Stomach (tissue), 9 donors: ENCODE results near the gene NPHP4. TPM values are rescaled to one million over a fixed set of nuclear protein-coding genes. Genes with fewer than 3 reads are reported as not detected.

Source experiments
- DNase-seq, 2 donors: peaks; one replicate each; pipeline versions ENCODE4 v3.0.0 to v3.0.0-alpha.2; 2013 to 2019
- H3K27ac ChIP-seq, 5 donors: fragments of 200-600 bp in 4 of 5; sonication (generic) in 4 of 5; one replicate each; pipeline ENCODE4 v1.5.1; 2013 to 2019; ENCODE audit warnings: mild to moderate bottlenecking in 1 of 5, moderate library complexity in 1 of 5
- H3K27me3 ChIP-seq, 3 donors: fragments of 200-600 bp; sonication (generic); one replicate each; pipeline ENCODE4 v1.5.1; 2017 to 2019; ENCODE audit warnings: mixed run types in 1 of 3
- H3K36me3 ChIP-seq, 4 donors: fragments of 200-600 bp; sonication (generic); 1 replicate in 3 of 4; 2 replicates in 1 of 4; pipeline ENCODE4 v1.5.1; 2016 to 2019
- H3K4me1 ChIP-seq, 4 donors: fragments of 200-600 bp; sonication (generic); one replicate each; pipeline ENCODE4 v1.5.1; 2016 to 2019
- H3K4me3 ChIP-seq, 4 donors: fragments of 200-600 bp; sonication (generic) in 3 of 4; one replicate each; pipeline ENCODE4 v1.5.1; 2016 to 2019; ENCODE audit warnings: mild to moderate bottlenecking in 1 of 4
- H3K9me3 ChIP-seq, 4 donors: fragments of 200-600 bp; sonication (generic); one replicate each; pipeline ENCODE4 v1.5.1; 2016 to 2019
- CTCF ChIP-seq, 7 experiments: fragments of 450-650 bp in 4 of 7; fragments of 200-600 bp in 3 of 7; sonication (generic) in 3 of 7; IDR thresholded peaks; one replicate each; pipeline ENCODE4 v1.5.1; 2016 to 2019; ENCODE audit warnings: antibody characterized with exemption in 7 of 7, control low read depth in 2 of 7, mild to moderate bottlenecking in 1 of 7
- EP300 ChIP-seq: sonication (generic); formaldehyde crosslinking; IDR thresholded peaks from one replicate; pipeline ENCODE4 v1.6.1; 2017; ENCODE audit warnings: antibody characterized with exemption
- POLR2A ChIP-seq, 4 donors: fragments of 450-650 bp; IDR thresholded peaks; one replicate each; pipeline ENCODE4 v1.6.1; 2016; ENCODE audit warnings: antibody characterized with exemption in 4 of 4, control low read depth in 2 of 4, mild to moderate bottlenecking in 1 of 4, moderate library complexity in 1 of 4
- POLR2AphosphoS5 ChIP-seq, 3 donors: sonication (generic); formaldehyde crosslinking; IDR thresholded peaks; one replicate each; pipeline ENCODE4 v1.6.1; 2016; ENCODE audit warnings: antibody characterized with exemption in 3 of 3
- WGBS, 5 donors: extraction: QIAGEN DNeasy Blood & Tissue Kit in 3 of 5; methylation state at CpG; one replicate each; pipeline versions ENCODE4 v1.1.5 to v1.1.7; 2013 to 2018; 5-methylcytosine and 5-hydroxymethylcytosine counted together
- intact Hi-C: fragments of 100-400 bp; cut with DNase I; formaldehyde crosslinking; loops from one replicate; pipeline ENCODE4 v1.15.1; 2023; ENCODE audit warnings: low total_unique reads
- polyA plus RNA-seq, 3 donors: library from polyadenylated mRNA; stranded (reverse); fragments of 200-250 nt; gene quantifications; one replicate each; pipeline ENCODE4 v1.2.3, GENCODE V29; 2013
- total RNA-seq, 5 donors: library from RNA; depleted of rRNA; stranded (reverse); fragments of >200 nt; gene quantifications; one replicate each; pipeline versions ENCODE4 v1.1.0 to v1.2.3, GENCODE V29; 2014 to 2016
- donor health status: healthy with polysubstance abuse.
- donor health status: Bipolar disorder and iron deficiency.
- donor health status: healthy.

Gene NPHP4
- total and polyA plus RNA-seq, 8 donors, result 1.9 to 29.7 (median 7.3) TPM

- no peaks in the 10 kb centered on the region for H3K9me3 ChIP-seq
- no peak for DNase-seq
- TF ChIP-seq POLR2A (IDR thresholded peaks at IDR 0.05) (no peak), POLR2AphosphoS5 (IDR thresholded peaks at IDR 0.05) (no peak), EP300 (no peak), CTCF (IDR thresholded peaks at IDR 0.05) (no peak)
- H3K36me3 ChIP-seq, result peaks cover 0 to 1% (median 0%) of the 10 kb centered on the region in 4 donors
- H3K4me3 ChIP-seq, result no peak overlapping the region
- H3K27ac ChIP-seq, result no peak overlapping the region
- peaks cover 0 to 10% (median 3%) of the 10 kb centered on the region in 4 donors for H3K4me1 ChIP-seq
- 63 to 70% (median 64%) methylated on average over 14 to 15 of the region's 15 CpGs for WGBS, 5 donors
- H3K27me3 ChIP-seq, result peaks cover 0 to 45% (median 0%) of the 10 kb centered on the region in 3 donors
- intact Hi-C loops, result no loop called here
These were observed 43.1 kb upstream of the NPHP4 start for GRCh38 chr1:6035303-6035702.

DNA sequence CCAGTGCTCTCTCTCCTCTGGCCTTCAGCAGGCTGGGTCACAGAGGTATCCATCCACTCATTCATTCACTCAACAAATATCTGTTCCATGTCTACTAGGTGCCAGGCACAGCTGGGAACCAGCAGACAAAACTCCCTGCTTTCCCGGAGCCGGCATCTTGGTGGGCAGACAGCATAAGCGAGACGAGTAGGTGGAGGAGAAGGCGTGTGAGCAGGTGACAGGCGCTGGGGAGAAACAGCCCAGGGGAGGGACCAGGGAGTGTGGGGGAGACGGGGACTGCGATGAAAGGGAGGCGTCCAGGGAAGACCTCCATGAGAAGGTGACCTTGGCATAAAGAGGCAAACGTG, 42.5 kb upstream of the NPHP4 start:
- H3K27ac ChIP-seq, result no peak overlapping the region
- no peaks in the 10 kb centered on the region for H3K9me3 ChIP-seq
- intact Hi-C loops, result no loop called here
- no peaks in the 10 kb centered on the region for H3K36me3 ChIP-seq
- WGBS, 5 donors, result 63 to 71% (median 69%) methylated on average over 10 of the region's 10 CpGs
- peaks cover 0 to 41% (median 0%) of the 10 kb centered on the region in 3 donors for H3K27me3 ChIP-seq
- DNase-seq, result no peak
- no peak for TF ChIP-seq POLR2AphosphoS5 (IDR thresholded peaks at IDR 0.05)
- TF ChIP-seq EP300, result no peak
- TF ChIP-seq CTCF (IDR thresholded peaks at IDR 0.05), result no peak
- no peak overlapping the region for H3K4me3 ChIP-seq
- H3K4me1 ChIP-seq, result peaks cover 0 to 15% (median 3%) of the 10 kb centered on the region in 4 donors

DNA sequence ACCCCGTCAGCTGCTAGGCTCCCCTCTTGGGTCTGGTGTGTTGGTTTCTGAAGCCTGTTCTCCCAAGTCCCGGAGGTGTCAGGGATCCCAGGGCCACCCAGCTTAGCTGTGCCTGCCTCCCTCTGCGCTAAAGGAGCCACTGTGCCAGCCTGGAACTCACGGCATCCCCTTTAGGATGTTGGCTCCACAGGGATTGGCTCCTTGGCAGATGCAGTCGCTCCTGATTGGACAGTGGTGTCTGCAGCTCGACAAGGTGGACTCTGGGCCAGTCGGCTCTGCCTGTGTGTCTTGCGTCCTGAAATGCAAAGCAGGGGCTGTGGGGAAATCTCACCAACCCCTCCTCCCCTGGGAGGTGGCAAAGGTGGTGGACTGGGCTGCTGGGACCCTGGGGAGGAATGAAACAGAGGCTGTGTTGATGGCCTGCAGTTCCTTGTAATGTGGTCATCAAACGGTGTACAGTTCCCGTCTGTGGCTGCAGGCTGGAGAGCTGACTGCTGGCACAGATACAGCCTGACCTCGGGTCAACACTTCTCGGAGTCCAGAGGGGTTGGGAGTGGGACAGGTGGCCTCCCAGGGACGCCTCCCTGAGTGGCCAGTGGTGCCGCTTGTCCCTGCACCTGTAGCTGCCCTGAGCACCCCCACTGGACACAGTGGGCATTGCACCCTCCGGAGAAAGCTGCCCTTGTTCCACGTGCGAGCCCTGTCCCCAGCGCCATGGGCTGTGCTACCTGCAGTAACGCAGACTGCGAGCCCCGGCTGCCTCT, 41.9 kb upstream of the NPHP4 start:
- peak in 5 of 7 experiments; percentile 11 to 68 (median 61) for TF ChIP-seq CTCF (IDR thresholded peaks at IDR 0.05)
- no peak for TF ChIP-seq POLR2A (IDR thresholded peaks at IDR 0.05)
- Histone ChIP-seq H3K4me1 (peaks cover 0 to 20% (median 3%) of the 10 kb centered on the region in 4 donors), H3K9me3 (no peaks in the 10 kb centered on the region), H3K4me3 (no peak overlapping the region), H3K36me3 (peaks cover 0 to 4% (median 0%) of the 10 kb centered on the region in 4 donors), H3K27ac (no peak overlapping the region), H3K27me3 (peaks cover 0 to 36% (median 0%) of the 10 kb centered on the region in 3 donors)
- peak; percentile 44 to 61 for DNase-seq
- intact Hi-C loops, result no loop called here
- WGBS, 5 donors, result 21 to 30% (median 24%) methylated on average over 14 to 21 of the region's 21 CpGs

DNA sequence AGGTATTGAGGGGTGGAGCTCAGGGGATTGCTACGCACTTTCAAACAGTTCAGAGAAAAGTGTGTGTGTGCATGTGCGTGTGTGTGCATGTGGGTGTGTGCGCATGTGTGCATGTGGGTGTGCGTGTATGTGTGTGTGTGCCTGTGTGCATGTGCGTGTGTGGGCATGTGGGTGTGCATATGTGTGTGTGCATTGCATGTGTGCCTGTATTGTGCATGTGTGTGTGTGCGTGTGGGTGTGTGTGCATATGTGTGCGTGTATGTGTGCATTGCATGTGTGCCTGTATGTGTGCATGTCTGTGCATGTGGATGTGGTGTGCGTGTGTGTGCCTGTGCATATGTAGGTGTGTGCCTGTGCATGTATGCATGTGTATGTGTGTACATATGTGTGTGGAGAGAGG, 40.9 kb upstream of the NPHP4 start:
- H3K9me3 ChIP-seq, result no peaks in the 10 kb centered on the region
- peaks cover 0 to 25% (median 0%) of the 10 kb centered on the region in 3 donors for H3K27me3 ChIP-seq
- DNase-seq, result no peak
- peaks cover 0 to 24% (median 3%) of the 10 kb centered on the region in 4 donors for H3K4me1 ChIP-seq
- WGBS, 5 donors, result 88 to 93% (median 92%) methylated on average over 8 of the region's 8 CpGs
- peaks cover 0 to 5% (median 0%) of the 10 kb centered on the region in 4 donors for H3K36me3 ChIP-seq
- H3K4me3 ChIP-seq, result no peak overlapping the region
- TF ChIP-seq CTCF (IDR thresholded peaks at IDR 0.05), result no peak
- intact Hi-C loops, result no loop called here
- no peak overlapping the region for H3K27ac ChIP-seq
